IPS-11a (cell line): ENCODE measurements around the gene CX3CL1.

ENCODE experiments used
- H3K4me3 ChIP-seq: one replicate; pipeline ENCODE4 v1.5.1; 2013; ENCODE audit warnings: low read depth, low read length, control low read depth

The CX3CL1 gene

GRCh38 chr16:57432989-57433388 lies 60.7 kb downstream of the CX3CL1 start:
- no peak overlapping the region for H3K4me3 ChIP-seq

GRCh38 chr16:57434003-57434402 lies 61.7 kb downstream of the CX3CL1 start:
- H3K4me3 ChIP-seq, result no peak overlapping the region
